AG08395 (cell line): ENCODE data around the gene C4B.
A peak's percentile ranks its signal among the peaks of the same experiment; 100 is the strongest.
"Not testable (repeated sequence)": the region's sequence is repeated elsewhere in the genome, so short reads cannot be mapped to it uniquely, and the experiment has no call there.

Experiments used
- DNase-seq: peaks from one replicate; pipeline ENCODE4 v3.0.0; 2012; ENCODE audit warnings: mixed read lengths, low spot score

C4B gene

GRCh38 chr6:31980998-31981397 is 33.6 kb upstream of the C4B start:
- DNase-seq = not testable (repeated sequence)

GRCh38 chr6:31981744-31982143 is 32.9 kb upstream of the C4B start, which contains the start of gene C4A:
Gene C4A, plus strand, starts transcription at chr6:31982057. Its CDS starts 51 bp downstream, at chr6:31982108.
- not testable (repeated sequence) for DNase-seq

- DNase-seq = not testable (repeated sequence)
Observed at GRCh38 chr6:31989363-31989762, 25.2 kb upstream of the C4B start.

GRCh38 chr6:31994421-31994820 is 20.2 kb upstream of the C4B start:
- not testable (repeated sequence) for DNase-seq

GRCh38 chr6:31996385-31996784 is 18.2 kb upstream of the C4B start:
- DNase-seq = not testable (repeated sequence)

GRCh38 chr6:32002546-32003268 is 11.9 kb upstream of the C4B start:
- DNase-seq = not testable (repeated sequence)

GRCh38 chr6:32003301-32003700 is 11.3 kb upstream of the C4B start:
- not testable (repeated sequence) for DNase-seq

- not testable (repeated sequence) for DNase-seq
Observed at GRCh38 chr6:32004393-32004792, 10.2 kb upstream of the C4B start.

GRCh38 chr6:32004864-32005537 is 9.6 kb upstream of the C4B start:
- DNase-seq = not testable (repeated sequence)

- DNase-seq = not testable (repeated sequence)
Observed at GRCh38 chr6:32005538-32005880, 9.1 kb upstream of the C4B start.

- peak; percentile 0 for DNase-seq
Observed at GRCh38 chr6:32005991-32006529, 8.5 kb upstream of the C4B start.

GRCh38 chr6:32007086-32007485 is 7.5 kb upstream of the C4B start:
- not testable (repeated sequence) for DNase-seq

GRCh38 chr6:32008037-32008436 is 6.6 kb upstream of the C4B start:
- not testable (repeated sequence) for DNase-seq

GRCh38 chr6:32008616-32009015 is 6.0 kb upstream of the C4B start:
- DNase-seq = not testable (repeated sequence)

GRCh38 chr6:32009537-32009936 is 5.1 kb upstream of the C4B start:
- DNase-seq = not testable (repeated sequence)

- DNase-seq = not testable (repeated sequence)
Observed at GRCh38 chr6:32010856-32011530, 3.6 kb upstream of the C4B start.

GRCh38 chr6:32012941-32013617 is 1.5 kb upstream of the C4B start:
- DNase-seq = not testable (repeated sequence)

GRCh38 chr6:32013738-32014137 is 857 bp upstream of the C4B start:
- DNase-seq = not testable (repeated sequence)

GRCh38 chr6:32022100-32022499 is 7.5 kb downstream of the C4B start:
- DNase-seq = not testable (repeated sequence)

GRCh38 chr6:32028631-32029030 is 14.0 kb downstream of the C4B start:
- not testable (repeated sequence) for DNase-seq

GRCh38 chr6:32029553-32029952 is 15.0 kb downstream of the C4B start:
- not testable (repeated sequence) for DNase-seq
